PFSK-1 (cell line): ENCODE data around the gene ZNF346.

ENCODE experiments used
- FOXP2 ChIP-seq: optimal IDR thresholded peaks from 2 replicates; pipeline ENCODE3; 2011; ENCODE audit warnings: borderline replicate concordance, control low read depth, inconsistent platforms; ENCODE audit not compliant: insufficient read depth; ENCODE audit errors: extremely low read length, extremely low read depth
- POLR2AphosphoS5 ChIP-seq: IDR thresholded peaks from 2 replicates; pipeline ENCODE4 v1.6.1; 2012; ENCODE audit warnings: low read depth, mild to moderate bottlenecking, control low read depth, low read length, moderate library complexity
- SIN3A ChIP-seq: IDR thresholded peaks from 2 replicates; pipeline ENCODE4 v1.6.1; 2012; ENCODE audit warnings: mild to moderate bottlenecking, low read length, moderate library complexity, borderline replicate concordance; ENCODE audit not compliant: insufficient read depth
- TAF1 ChIP-seq: IDR thresholded peaks from 2 replicates; pipeline ENCODE4 v1.6.1; 2012; ENCODE audit warnings: low read length, control low read depth, borderline replicate concordance; ENCODE audit not compliant: insufficient read depth
- TF ChIP-seq, protein P1 (sequence below), 2 experiments: IDR thresholded peaks; 2 replicates each; pipeline versions ENCODE4 v1.6.1 to v1.8.0; 2011 to 2012; ENCODE audit warnings: low read depth in 2 of 2, low read length in 2 of 2, control low read depth in 1 of 2, inconsistent platforms in 1 of 2, mild to moderate bottlenecking in 1 of 2, moderate library complexity in 1 of 2; ENCODE audit not compliant: insufficient read depth in 1 of 2

ZNF346 gene

DNA sequence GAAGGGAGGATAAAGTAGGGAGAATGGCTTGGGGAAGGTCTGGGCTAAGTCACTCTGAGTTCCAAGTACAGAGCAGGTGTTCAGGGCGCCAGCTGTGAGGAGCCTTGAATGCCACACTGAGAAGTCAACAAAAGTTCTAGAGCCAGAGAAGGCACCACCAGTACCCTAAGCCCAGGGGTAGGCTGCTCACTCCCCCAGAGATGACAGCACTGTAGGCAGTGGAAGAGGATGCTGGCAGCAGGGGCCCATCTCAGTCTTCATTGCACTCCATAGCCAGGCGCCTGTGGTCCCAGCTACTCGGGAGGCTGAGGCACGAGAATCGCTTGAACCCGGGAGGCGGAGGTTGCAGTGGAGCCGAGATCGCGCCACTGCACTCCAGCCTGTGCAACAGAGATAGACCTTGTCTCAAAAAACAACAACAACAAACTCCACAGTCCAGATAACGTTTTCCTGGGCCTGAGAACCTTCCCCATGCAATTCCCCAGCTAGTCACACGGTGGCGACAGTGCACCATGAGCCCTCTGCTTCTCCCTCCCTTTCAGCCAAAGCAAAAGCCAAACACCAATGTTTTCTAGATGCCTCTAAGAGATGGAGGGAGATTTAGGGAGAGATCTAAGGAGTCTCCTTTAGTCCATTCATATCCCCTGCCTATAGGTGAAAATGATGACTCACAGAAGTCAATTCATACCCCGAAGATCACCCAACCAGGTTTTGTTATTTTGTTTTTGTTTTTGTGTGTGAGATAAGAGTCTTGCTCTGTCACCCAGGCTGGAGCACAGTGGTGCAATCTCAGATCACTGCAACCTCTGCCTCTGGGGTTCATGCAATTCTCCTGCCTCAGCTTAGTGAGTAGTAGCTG, 91.3 kb downstream of the ZNF346 start:
- TF ChIP-seq, protein P1, sequence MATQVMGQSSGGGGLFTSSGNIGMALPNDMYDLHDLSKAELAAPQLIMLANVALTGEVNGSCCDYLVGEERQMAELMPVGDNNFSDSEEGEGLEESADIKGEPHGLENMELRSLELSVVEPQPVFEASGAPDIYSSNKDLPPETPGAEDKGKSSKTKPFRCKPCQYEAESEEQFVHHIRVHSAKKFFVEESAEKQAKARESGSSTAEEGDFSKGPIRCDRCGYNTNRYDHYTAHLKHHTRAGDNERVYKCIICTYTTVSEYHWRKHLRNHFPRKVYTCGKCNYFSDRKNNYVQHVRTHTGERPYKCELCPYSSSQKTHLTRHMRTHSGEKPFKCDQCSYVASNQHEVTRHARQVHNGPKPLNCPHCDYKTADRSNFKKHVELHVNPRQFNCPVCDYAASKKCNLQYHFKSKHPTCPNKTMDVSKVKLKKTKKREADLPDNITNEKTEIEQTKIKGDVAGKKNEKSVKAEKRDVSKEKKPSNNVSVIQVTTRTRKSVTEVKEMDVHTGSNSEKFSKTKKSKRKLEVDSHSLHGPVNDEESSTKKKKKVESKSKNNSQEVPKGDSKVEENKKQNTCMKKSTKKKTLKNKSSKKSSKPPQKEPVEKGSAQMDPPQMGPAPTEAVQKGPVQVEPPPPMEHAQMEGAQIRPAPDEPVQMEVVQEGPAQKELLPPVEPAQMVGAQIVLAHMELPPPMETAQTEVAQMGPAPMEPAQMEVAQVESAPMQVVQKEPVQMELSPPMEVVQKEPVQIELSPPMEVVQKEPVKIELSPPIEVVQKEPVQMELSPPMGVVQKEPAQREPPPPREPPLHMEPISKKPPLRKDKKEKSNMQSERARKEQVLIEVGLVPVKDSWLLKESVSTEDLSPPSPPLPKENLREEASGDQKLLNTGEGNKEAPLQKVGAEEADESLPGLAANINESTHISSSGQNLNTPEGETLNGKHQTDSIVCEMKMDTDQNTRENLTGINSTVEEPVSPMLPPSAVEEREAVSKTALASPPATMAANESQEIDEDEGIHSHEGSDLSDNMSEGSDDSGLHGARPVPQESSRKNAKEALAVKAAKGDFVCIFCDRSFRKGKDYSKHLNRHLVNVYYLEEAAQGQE (IDR thresholded peaks at IDR 0.05; ENCODE audit: insufficient read depth in 1 of 2, low read depth in 2 of 2, low read length in 2 of 2), result no peak

GRCh38 chr5:177116631-177117373, 94.3 kb downstream of the ZNF346 start:
- TF ChIP-seq, protein P1 (IDR thresholded peaks at IDR 0.05; ENCODE audit: insufficient read depth in 1 of 2, low read depth in 2 of 2, low read length in 2 of 2), result no peak
- no peak for TF ChIP-seq POLR2AphosphoS5
- TF ChIP-seq SIN3A, result no peak
- no peak for TF ChIP-seq FOXP2
- no peak for TF ChIP-seq TAF1

- no peak for TF ChIP-seq SIN3A
- TF ChIP-seq POLR2AphosphoS5, result no peak
- no peak for TF ChIP-seq TAF1
- no peak for TF ChIP-seq FOXP2
- TF ChIP-seq, protein P1 (IDR thresholded peaks at IDR 0.05; ENCODE audit: insufficient read depth in 1 of 2, low read depth in 2 of 2, low read length in 2 of 2), result no peak
Observed at GRCh38 chr5:177117441-177118045, 95.0 kb downstream of the ZNF346 start.

- no peak for TF ChIP-seq TAF1
- TF ChIP-seq FOXP2, result no peak
- no peak for TF ChIP-seq SIN3A
- TF ChIP-seq, protein P1 (IDR thresholded peaks at IDR 0.05; ENCODE audit: insufficient read depth in 1 of 2, low read depth in 2 of 2, low read length in 2 of 2), result no peak
- no peak for TF ChIP-seq POLR2AphosphoS5
Observed at GRCh38 chr5:177122566-177122965, 100.1 kb downstream of the ZNF346 start.
